Measurements from ENCODE around the gene LEAP2.
"Not testable (repeated sequence)": the region's sequence is repeated elsewhere in the genome, so short reads cannot be mapped to it uniquely, and the experiment has no call there.

LEAP2 gene

DNA sequence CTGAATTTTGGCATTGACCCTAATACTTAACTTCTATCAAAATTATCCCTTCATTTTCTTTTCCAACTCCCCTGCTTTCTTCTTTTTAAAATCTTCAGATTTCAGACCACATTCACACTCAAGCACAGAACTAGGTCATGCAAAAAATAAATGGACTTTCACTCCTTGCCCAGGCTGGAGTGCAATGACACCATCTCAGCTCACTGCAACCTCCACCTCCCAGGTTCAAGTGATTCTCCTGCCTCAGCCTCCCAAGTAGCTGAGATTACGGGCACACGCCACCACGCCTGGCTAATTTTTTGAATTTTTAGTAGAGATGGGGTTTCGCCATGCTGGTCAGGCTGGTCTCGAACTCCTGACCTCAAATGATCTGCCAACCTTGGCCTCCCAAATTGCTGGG lies 18.5 kb upstream of the LEAP2 start:
- not testable (repeated sequence) for H3K9ac ChIP-seq (ENCODE audit: low read depth, low read length, poor library complexity); H2BK12ac ChIP-seq (ENCODE audit: low read length); H3K4ac ChIP-seq (ENCODE audit: low read length); H2AFZ ChIP-seq (ENCODE audit: low read length); H3K36me3 ChIP-seq (replicated peaks in 1 of 2; ENCODE audit: control insufficient read depth in 2 of 2, insufficient read depth in 2 of 2, low read length in 2 of 2); H2AK5ac ChIP-seq (ENCODE audit: low read depth, low read length); DNase-seq (ENCODE audit: low spot score); H3K4me2 ChIP-seq (ENCODE audit: insufficient read depth, low read length, poor library complexity, severe bottlenecking); H3K14ac ChIP-seq (ENCODE audit: low read length); H4K8ac ChIP-seq (ENCODE audit: low read depth, low read length); H3K23ac ChIP-seq (ENCODE audit: low read depth, low read length, poor library complexity); H3K4me3 ChIP-seq (ENCODE audit: low read length in 2 of 2); H3K4me1 ChIP-seq (ENCODE audit: control insufficient read depth in 2 of 2, insufficient read depth in 1 of 2, low read depth in 1 of 2, low read length in 2 of 2); H3K9me3 ChIP-seq (replicated peaks in 1 of 2; ENCODE audit: control insufficient read depth in 2 of 2, insufficient read depth in 1 of 2, low read depth in 1 of 2, low read length in 2 of 2); H2BK120ac ChIP-seq (ENCODE audit: low read depth, low read length); H3K79me1 ChIP-seq (ENCODE audit: low read depth, low read length); H3K18ac ChIP-seq (ENCODE audit: low read length); H3K27ac ChIP-seq (replicated peaks; ENCODE audit: low read length); H2BK15ac ChIP-seq (ENCODE audit: low read length); H2BK5ac ChIP-seq (ENCODE audit: low read length); H4K91ac ChIP-seq (ENCODE audit: low read depth, low read length, poor library complexity)
- H3K27me3 ChIP-seq (ENCODE audit: control insufficient read depth in 3 of 3, insufficient read depth in 3 of 3, low read depth in 1 of 3, low read length in 3 of 3) = peaks cover 0 to 11% (median 0%) of the 10 kb centered on the region in 3 experiments
- WGBS, 2 donors (ENCODE audit: extremely low coverage in 2 of 2, insufficient read length in 2 of 2, insufficient replicate concordance in 1 of 2) = no CpG with 5 or more reads among the region's 5 CpGs

DNA sequence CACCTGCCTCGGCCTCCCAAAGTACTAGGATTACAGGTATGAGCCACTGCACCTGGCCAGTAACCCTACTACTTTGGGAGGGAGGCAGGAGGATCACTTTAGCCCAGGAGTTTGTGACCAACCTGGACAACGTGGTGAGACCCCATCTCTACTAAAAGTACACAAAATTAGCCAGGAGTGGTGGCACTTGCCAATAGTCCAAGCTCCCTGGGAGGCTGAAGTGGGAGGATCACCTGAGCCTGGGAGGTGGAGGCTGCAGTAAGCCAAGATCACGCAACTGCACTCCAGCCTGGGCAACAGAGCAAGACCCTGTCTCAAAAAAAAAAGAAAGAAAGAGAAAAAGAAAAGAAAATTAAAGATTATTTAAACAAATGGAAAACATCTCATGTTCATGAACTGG lies 17.5 kb upstream of the LEAP2 start:
- H3K27me3 ChIP-seq (ENCODE audit: control insufficient read depth in 3 of 3, insufficient read depth in 3 of 3, low read depth in 1 of 3, low read length in 3 of 3) = peaks cover 0 to 2% (median 0%) of the 10 kb centered on the region in 3 experiments
- no peak overlapping the region for H3K14ac ChIP-seq (ENCODE audit: low read length)
- no peak overlapping the region for H2BK5ac ChIP-seq (ENCODE audit: low read length)
- H3K9me3 ChIP-seq (replicated peaks in 1 of 2; ENCODE audit: control insufficient read depth in 2 of 2, insufficient read depth in 1 of 2, low read depth in 1 of 2, low read length in 2 of 2) = no peaks in the 10 kb centered on the region
- H2BK12ac ChIP-seq (ENCODE audit: low read length) = no peak overlapping the region
- no peak overlapping the region for H2BK120ac ChIP-seq (ENCODE audit: low read depth, low read length)
- H4K91ac ChIP-seq (ENCODE audit: low read depth, low read length, poor library complexity) = no peak overlapping the region
- no peak overlapping the region for H3K23ac ChIP-seq (ENCODE audit: low read depth, low read length, poor library complexity)
- H3K9ac ChIP-seq (ENCODE audit: low read depth, low read length, poor library complexity) = no peak overlapping the region
- H3K27ac ChIP-seq (replicated peaks; ENCODE audit: low read length) = no peak overlapping the region
- H3K79me1 ChIP-seq (ENCODE audit: low read depth, low read length) = no peaks in the 10 kb centered on the region
- no peak overlapping the region for H2AFZ ChIP-seq (ENCODE audit: low read length)
- no CpG with 5 or more reads among the region's 3 CpGs for WGBS, 2 donors (ENCODE audit: extremely low coverage in 2 of 2, insufficient read length in 2 of 2, insufficient replicate concordance in 1 of 2)
- no peaks in the 10 kb centered on the region for H3K36me3 ChIP-seq (replicated peaks in 1 of 2; ENCODE audit: control insufficient read depth in 2 of 2, insufficient read depth in 2 of 2, low read length in 2 of 2)
- no peak for DNase-seq (ENCODE audit: low spot score)
- no peak overlapping the region for H3K4me3 ChIP-seq (ENCODE audit: low read length in 2 of 2)
- H2BK15ac ChIP-seq (ENCODE audit: low read length) = no peak overlapping the region
- no peak overlapping the region for H2AK5ac ChIP-seq (ENCODE audit: low read depth, low read length)
- no peaks in the 10 kb centered on the region for H3K4me1 ChIP-seq (ENCODE audit: control insufficient read depth in 2 of 2, insufficient read depth in 1 of 2, low read depth in 1 of 2, low read length in 2 of 2)
- H3K4ac ChIP-seq (ENCODE audit: low read length) = no peak overlapping the region
- H3K18ac ChIP-seq (ENCODE audit: low read length) = no peak overlapping the region
- no peak overlapping the region for H3K4me2 ChIP-seq (ENCODE audit: insufficient read depth, low read length, poor library complexity, severe bottlenecking)
- H4K8ac ChIP-seq (ENCODE audit: low read depth, low read length) = no peak overlapping the region

DNA sequence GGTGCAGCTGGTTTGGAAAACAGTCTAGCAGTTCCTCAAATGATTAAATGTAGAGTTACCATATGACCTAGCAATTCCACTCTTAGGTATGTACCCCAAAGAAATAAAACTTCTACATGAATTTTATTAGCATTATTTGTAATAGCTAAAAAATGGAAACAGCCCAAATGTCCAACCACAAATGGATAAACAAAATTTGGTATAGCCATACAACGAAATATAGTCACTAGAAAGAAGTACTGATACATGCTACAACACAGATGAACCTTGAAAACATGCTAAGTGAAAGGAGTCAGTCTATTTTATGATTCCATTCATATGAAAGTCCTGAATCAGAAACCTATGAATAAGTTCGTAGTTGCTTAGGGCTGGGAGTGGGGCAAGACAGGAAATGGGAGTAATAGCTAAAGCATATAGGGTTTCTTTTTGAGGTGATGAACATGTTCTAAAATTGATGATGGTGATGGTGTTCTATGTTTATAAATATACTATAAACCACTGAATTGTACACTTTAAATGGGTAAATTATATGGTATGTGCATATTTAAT lies 13.5 kb upstream of the LEAP2 start:
- Histone ChIP-seq H3K27ac (replicated peaks; ENCODE audit: low read length) (no peak overlapping the region), H3K14ac (ENCODE audit: low read length) (no peak overlapping the region), H2BK5ac (ENCODE audit: low read length) (no peak overlapping the region), H3K23ac (ENCODE audit: low read depth, low read length, poor library complexity) (no peak overlapping the region), H3K9ac (ENCODE audit: low read depth, low read length, poor library complexity) (no peak overlapping the region), H4K8ac (ENCODE audit: low read depth, low read length) (no peak overlapping the region), H3K27me3 (ENCODE audit: control insufficient read depth in 3 of 3, insufficient read depth in 3 of 3, low read depth in 1 of 3, low read length in 3 of 3) (peaks cover 0 to 3% (median 0%) of the 10 kb centered on the region in 3 experiments), H2BK120ac (ENCODE audit: low read depth, low read length) (no peak overlapping the region), H2BK12ac (ENCODE audit: low read length) (no peak overlapping the region), H4K91ac (ENCODE audit: low read depth, low read length, poor library complexity) (no peak overlapping the region), H3K4ac (ENCODE audit: low read length) (no peak overlapping the region), H3K4me3 (ENCODE audit: low read length in 2 of 2) (no peak overlapping the region), H3K79me1 (ENCODE audit: low read depth, low read length) (no peaks in the 10 kb centered on the region), H3K4me1 (ENCODE audit: control insufficient read depth in 2 of 2, insufficient read depth in 1 of 2, low read depth in 1 of 2, low read length in 2 of 2) (no peaks in the 10 kb centered on the region), H3K36me3 (replicated peaks in 1 of 2; ENCODE audit: control insufficient read depth in 2 of 2, insufficient read depth in 2 of 2, low read length in 2 of 2) (no peaks in the 10 kb centered on the region), H3K4me2 (ENCODE audit: insufficient read depth, low read length, poor library complexity, severe bottlenecking) (no peak overlapping the region), H3K18ac (ENCODE audit: low read length) (no peak overlapping the region), H2BK15ac (ENCODE audit: low read length) (no peak overlapping the region), H2AFZ (ENCODE audit: low read length) (no peak overlapping the region), H2AK5ac (ENCODE audit: low read depth, low read length) (no peak overlapping the region), H3K9me3 (replicated peaks in 1 of 2; ENCODE audit: control insufficient read depth in 2 of 2, insufficient read depth in 1 of 2, low read depth in 1 of 2, low read length in 2 of 2) (no peaks in the 10 kb centered on the region)
- WGBS, 2 donors (ENCODE audit: extremely low coverage in 2 of 2, insufficient read length in 2 of 2, insufficient replicate concordance in 1 of 2) = no CpG with 5 or more reads among the region's 2 CpGs
- DNase-seq (ENCODE audit: low spot score) = no peak

GRCh38 chr5:132860742-132861141 lies 12.7 kb upstream of the LEAP2 start:
- H3K9me3 ChIP-seq (replicated peaks in 1 of 2; ENCODE audit: control insufficient read depth in 2 of 2, insufficient read depth in 1 of 2, low read depth in 1 of 2, low read length in 2 of 2) = no peaks in the 10 kb centered on the region
- no peak overlapping the region for H3K4me3 ChIP-seq (ENCODE audit: low read length in 2 of 2)
- no peak overlapping the region for H3K4me2 ChIP-seq (ENCODE audit: insufficient read depth, low read length, poor library complexity, severe bottlenecking)
- H3K27ac ChIP-seq (replicated peaks; ENCODE audit: low read length) = no peak overlapping the region
- peaks cover 2 to 4% of the 10 kb centered on the region in 2 donors for H3K4me1 ChIP-seq (ENCODE audit: control insufficient read depth in 2 of 2, insufficient read depth in 1 of 2, low read depth in 1 of 2, low read length in 2 of 2)
- DNase-seq (ENCODE audit: low spot score) = no peak
- no peak overlapping the region for H3K18ac ChIP-seq (ENCODE audit: low read length)
- no peak overlapping the region for H3K23ac ChIP-seq (ENCODE audit: low read depth, low read length, poor library complexity)
- no peak overlapping the region for H4K8ac ChIP-seq (ENCODE audit: low read depth, low read length)
- no peak overlapping the region for H3K14ac ChIP-seq (ENCODE audit: low read length)
- no CpG with 5 or more reads among the region's 5 CpGs for WGBS, 2 donors (ENCODE audit: extremely low coverage in 2 of 2, insufficient read length in 2 of 2, insufficient replicate concordance in 1 of 2)
- no peaks in the 10 kb centered on the region for H3K36me3 ChIP-seq (replicated peaks in 1 of 2; ENCODE audit: control insufficient read depth in 2 of 2, insufficient read depth in 2 of 2, low read length in 2 of 2)
- no peak overlapping the region for H3K4ac ChIP-seq (ENCODE audit: low read length)
- no peak overlapping the region for H2BK5ac ChIP-seq (ENCODE audit: low read length)
- H4K91ac ChIP-seq (ENCODE audit: low read depth, low read length, poor library complexity) = no peak overlapping the region
- peaks cover 0 to 3% (median 0%) of the 10 kb centered on the region in 3 experiments for H3K27me3 ChIP-seq (ENCODE audit: control insufficient read depth in 3 of 3, insufficient read depth in 3 of 3, low read depth in 1 of 3, low read length in 3 of 3)
- no peak overlapping the region for H2BK15ac ChIP-seq (ENCODE audit: low read length)
- no peak overlapping the region for H2AFZ ChIP-seq (ENCODE audit: low read length)
- H3K9ac ChIP-seq (ENCODE audit: low read depth, low read length, poor library complexity) = no peak overlapping the region
- no peak overlapping the region for H2AK5ac ChIP-seq (ENCODE audit: low read depth, low read length)
- no peak overlapping the region for H2BK120ac ChIP-seq (ENCODE audit: low read depth, low read length)
- H3K79me1 ChIP-seq (ENCODE audit: low read depth, low read length) = no peaks in the 10 kb centered on the region
- H2BK12ac ChIP-seq (ENCODE audit: low read length) = no peak overlapping the region
